GM12891 (cell line): ENCODE data around the gene ZNF500.

Experiments
- DNase-seq: peaks from one replicate; pipeline ENCODE4 v3.0.0; 2011; ENCODE audit warnings: low spot score; ENCODE audit not compliant: insufficient read length
- FAIRE-seq: peaks from 2 replicates; lab custom pipeline; 2011; peaks lifted over from hg19 to GRCh38; lab: Jason Lieb, UNC
- PAX5 ChIP-seq: IDR thresholded peaks from 2 replicates; pipeline ENCODE4 v1.6.1; 2011; ENCODE audit warnings: low read length, moderate library complexity, mild to moderate bottlenecking; ENCODE audit not compliant: insufficient read depth, severe bottlenecking
- POLR2A ChIP-seq: IDR thresholded peaks from 2 replicates; pipeline ENCODE4 v1.6.1; 2011; ENCODE audit warnings: low read depth, low read length, control low read depth
- POLR2AphosphoS5 ChIP-seq: IDR thresholded peaks from 2 replicates; pipeline ENCODE4 v1.6.1; 2011; ENCODE audit warnings: low read depth, low read length, control low read depth
- POU2F2 ChIP-seq: IDR thresholded peaks from 2 replicates; pipeline ENCODE4 v1.6.1; 2011; ENCODE audit warnings: low read depth, mild to moderate bottlenecking, control low read depth, low read length, moderate library complexity
- SPI1 ChIP-seq: IDR thresholded peaks from 2 replicates; pipeline ENCODE4 v1.6.1; 2011; ENCODE audit warnings: low read depth, low read length, control low read depth
- TAF1 ChIP-seq: IDR thresholded peaks from 2 replicates; pipeline ENCODE4 v1.6.1; 2011; ENCODE audit warnings: low read depth, low read length, control low read depth

ZNF500 gene

GRCh38 chr16:4796982-4797804 lies 30.2 kb upstream of the ZNF500 start:
- no peak for FAIRE-seq
- DNase-seq: no peak
- TF ChIP-seq TAF1 (no peak), SPI1 (no peak), PAX5 (no peak), POU2F2 (no peak), POLR2AphosphoS5 (no peak), POLR2A (no peak)

- TF ChIP-seq SPI1 (no peak), POLR2A (no peak), POLR2AphosphoS5 (no peak), PAX5 (no peak), TAF1 (no peak), POU2F2 (no peak)
- FAIRE-seq: no peak
- DNase-seq: no peak
Measured at GRCh38 chr16:4795828-4796572, 29.0 kb upstream of the ZNF500 start.

GRCh38 chr16:4795181-4795827 lies 28.3 kb upstream of the ZNF500 start, which contains the start of gene SMIM22:
Gene SMIM22, plus strand, starts transcription at chr16:4795369. Its CDS starts 366 bp downstream, at chr16:4795735.
- TF ChIP-seq TAF1 (no peak), POLR2A (no peak), PAX5 (no peak), SPI1 (no peak), POU2F2 (no peak), POLR2AphosphoS5 (no peak)
- FAIRE-seq (no peak), DNase-seq (no peak)

GRCh38 chr16:4792951-4793513 lies 26.1 kb upstream of the ZNF500 start:
- no peak for FAIRE-seq
- DNase-seq: no peak
- no peak for TF ChIP-seq POLR2AphosphoS5
- no peak for TF ChIP-seq POU2F2
- TF ChIP-seq TAF1: no peak
- TF ChIP-seq SPI1: no peak
- no peak for TF ChIP-seq POLR2A
- no peak for TF ChIP-seq PAX5

GRCh38 chr16:4790871-4791270 lies 23.9 kb upstream of the ZNF500 start:
- TF ChIP-seq POLR2AphosphoS5: no peak
- no peak for TF ChIP-seq SPI1
- no peak for TF ChIP-seq PAX5
- TF ChIP-seq POLR2A: no peak
- TF ChIP-seq TAF1: no peak
- TF ChIP-seq POU2F2: no peak
- no peak for FAIRE-seq
- DNase-seq: no peak

GRCh38 chr16:4790261-4790660 lies 23.3 kb upstream of the ZNF500 start:
- no peak for FAIRE-seq

GRCh38 chr16:4788910-4789309 lies 21.9 kb upstream of the ZNF500 start:
- no peak for FAIRE-seq
- no peak for TF ChIP-seq POU2F2
- TF ChIP-seq POLR2AphosphoS5: no peak
- no peak for TF ChIP-seq TAF1
- no peak for TF ChIP-seq SPI1
- TF ChIP-seq POLR2A: no peak
- TF ChIP-seq PAX5: no peak

More at GRCh38 chr16:4790261-4790660, 23.3 kb upstream of the ZNF500 start:
- no peak for DNase-seq
- TF ChIP-seq POLR2A (no peak), SPI1 (no peak), PAX5 (no peak), TAF1 (no peak), POU2F2 (no peak), POLR2AphosphoS5 (no peak)

GRCh38 chr16:4788489-4788889 lies 21.5 kb upstream of the ZNF500 start:
- no peak for DNase-seq
- no peak for FAIRE-seq
- no peak for TF ChIP-seq POLR2AphosphoS5
- no peak for TF ChIP-seq TAF1
- TF ChIP-seq POLR2A: no peak
- no peak for TF ChIP-seq PAX5
- TF ChIP-seq SPI1: no peak
- TF ChIP-seq POU2F2: no peak

More at GRCh38 chr16:4788910-4789309, 21.9 kb upstream of the ZNF500 start:
- no peak for DNase-seq

GRCh38 chr16:4787627-4788482 lies 20.9 kb upstream of the ZNF500 start, which contains the start of gene SEPTIN12:
Gene SEPTIN12, minus strand, starts transcription at chr16:4788345. Its CDS starts 700 bp downstream, at chr16:4787645.
- FAIRE-seq (no peak), DNase-seq (no peak)
- TF ChIP-seq TAF1 (no peak), POLR2A (no peak), SPI1 (no peak), POU2F2 (no peak), PAX5 (no peak), POLR2AphosphoS5 (no peak)
